ENCODE data around the gene BACE1-AS.

- TF ChIP-seq CTCF (conservative IDR thresholded peaks at IDR 0.05 in 1 of 2, IDR thresholded peaks at IDR 0.05 in 1 of 2; ENCODE audit: low read depth in 1 of 2, low read length in 2 of 2) (no peak), EZH2 (IDR thresholded peaks at IDR 0.05; ENCODE audit: low read length, missing control alignments) (no peak)
Measured at GRCh38 chr11:117278347-117278746, 12.8 kb upstream of the BACE1-AS start.
